OCI-LY3 (cell line): ENCODE measurements around the gene CTNNBL1.

Experiments used
- CTCF ChIP-seq: fragments of 200-600, 300-600 bp; sonication (generic); IDR thresholded peaks from 2 replicates; pipeline ENCODE4 v1.5.1; 2014; ENCODE audit warnings: antibody characterized with exemption, low read length, low read depth
- EZH2phosphoT487 ChIP-seq: fragments of 200-600 bp; shearing (Covaris generic); IDR thresholded peaks from 2 replicates; pipeline ENCODE4 v1.6.1; 2018; ENCODE audit warnings: antibody characterized with exemption, mixed run types, low read depth

DNA sequence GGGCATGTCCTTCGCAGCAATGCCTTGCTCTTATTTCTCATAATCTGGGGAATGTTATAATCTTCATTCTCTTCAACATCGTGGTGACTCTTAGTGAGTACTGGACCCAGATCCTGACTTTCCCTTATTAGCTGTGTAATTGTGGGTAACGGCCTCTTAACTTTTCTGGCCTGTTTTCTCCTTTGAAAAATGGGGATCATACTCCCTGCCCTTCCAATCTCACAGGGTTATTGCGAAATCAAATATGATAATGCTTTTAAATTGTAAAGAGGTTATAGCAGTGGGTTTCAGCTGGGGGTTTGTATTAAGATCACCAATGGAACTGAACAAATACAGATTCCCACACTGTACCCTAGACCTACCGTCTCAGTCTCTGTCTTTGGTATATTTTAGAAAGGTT, 77.1 kb downstream of the CTNNBL1 start:
- TF ChIP-seq CTCF (no peak), EZH2phosphoT487 (no peak)
